ENCODE data around the gene MXRA7. TPM values are rescaled to one million over a fixed set of nuclear protein-coding genes. Genes with fewer than 3 reads are reported as not detected.

The MXRA7 gene
- total RNA-seq, 6 experiments from 2014 or later = 180 to 259 (median 192) TPM

DNA sequence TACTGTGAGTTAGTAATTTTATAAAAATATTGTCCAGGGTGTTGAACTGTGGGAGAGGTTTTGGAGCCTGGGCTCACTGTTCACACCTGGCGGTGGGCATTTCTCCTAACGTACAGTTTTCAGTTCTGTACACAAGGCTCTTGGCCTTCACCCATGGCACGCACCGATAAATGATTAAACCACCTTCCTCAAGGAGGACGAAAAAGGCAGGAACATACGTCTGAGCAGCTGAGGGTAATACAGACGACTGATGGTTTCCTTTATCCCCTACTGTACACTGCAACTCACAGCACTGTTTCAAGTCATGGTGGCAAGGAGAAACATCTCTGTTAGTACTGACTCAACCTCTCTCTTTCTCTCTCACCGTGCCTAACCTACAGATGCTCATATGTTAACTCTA lies 65.8 kb downstream of the MXRA7 start:
- H3K4me1 Mint-ChIP-seq (ENCODE audit: low read depth) = no peaks in the 10 kb centered on the region
- no peak overlapping the region for H3K27ac Mint-ChIP-seq

DNA sequence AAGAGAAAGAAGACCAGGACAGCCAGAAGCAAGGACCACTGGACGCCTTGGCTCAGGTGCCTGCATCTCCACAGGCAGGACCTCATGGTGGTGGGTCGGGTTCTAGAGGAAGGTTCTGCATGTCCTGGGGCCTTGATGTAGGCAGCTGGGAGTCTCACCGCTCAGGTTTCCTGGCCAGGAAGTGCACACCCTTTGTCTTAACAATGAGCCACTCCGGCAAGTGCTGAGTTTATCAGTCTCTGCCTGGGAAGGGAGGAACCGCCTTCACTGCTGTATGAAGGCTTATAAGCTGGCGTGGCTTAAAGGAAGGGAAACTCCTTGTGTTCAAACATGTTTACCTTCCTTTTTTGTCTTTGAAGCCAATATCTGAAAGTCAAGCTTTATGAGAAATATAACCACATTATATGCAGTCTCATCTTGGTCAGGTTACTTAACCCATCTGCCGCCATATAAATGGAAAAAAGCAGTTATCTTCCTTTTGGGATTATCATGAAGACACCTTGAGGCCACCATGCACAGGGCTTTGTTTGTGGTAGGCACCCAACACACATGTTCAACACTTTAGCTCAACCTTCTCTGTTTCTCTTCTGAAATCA lies 67.1 kb downstream of the MXRA7 start, which contains the start of gene ST6GALNAC1:
TSS of gene ST6GALNAC1 (minus strand) at position 205 of the 596 bp plus-strand sequence. CDS start at position 86, 119 bp downstream.
- no peak within 1 kb of the TSS for H3K4me3 Mint-ChIP-seq
- peaks cover 52% of the 10 kb centered on the region for H3K27me3 Mint-ChIP-seq (ENCODE audit: insufficient read depth)
- no peaks in the 10 kb centered on the region for H3K4me1 Mint-ChIP-seq (ENCODE audit: low read depth)
- H3K36me3 Mint-ChIP-seq (ENCODE audit: low read depth) = peaks cover 4% of the 10 kb centered on the region; the same call in 1 of the 2 replicates
- no peak within 1 kb of the TSS for H3K27ac Mint-ChIP-seq
- TF ChIP-seq, protein P1, sequence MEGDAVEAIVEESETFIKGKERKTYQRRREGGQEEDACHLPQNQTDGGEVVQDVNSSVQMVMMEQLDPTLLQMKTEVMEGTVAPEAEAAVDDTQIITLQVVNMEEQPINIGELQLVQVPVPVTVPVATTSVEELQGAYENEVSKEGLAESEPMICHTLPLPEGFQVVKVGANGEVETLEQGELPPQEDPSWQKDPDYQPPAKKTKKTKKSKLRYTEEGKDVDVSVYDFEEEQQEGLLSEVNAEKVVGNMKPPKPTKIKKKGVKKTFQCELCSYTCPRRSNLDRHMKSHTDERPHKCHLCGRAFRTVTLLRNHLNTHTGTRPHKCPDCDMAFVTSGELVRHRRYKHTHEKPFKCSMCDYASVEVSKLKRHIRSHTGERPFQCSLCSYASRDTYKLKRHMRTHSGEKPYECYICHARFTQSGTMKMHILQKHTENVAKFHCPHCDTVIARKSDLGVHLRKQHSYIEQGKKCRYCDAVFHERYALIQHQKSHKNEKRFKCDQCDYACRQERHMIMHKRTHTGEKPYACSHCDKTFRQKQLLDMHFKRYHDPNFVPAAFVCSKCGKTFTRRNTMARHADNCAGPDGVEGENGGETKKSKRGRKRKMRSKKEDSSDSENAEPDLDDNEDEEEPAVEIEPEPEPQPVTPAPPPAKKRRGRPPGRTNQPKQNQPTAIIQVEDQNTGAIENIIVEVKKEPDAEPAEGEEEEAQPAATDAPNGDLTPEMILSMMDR (IDR thresholded peaks at IDR 0.05) = no peak
- peaks cover 9% of the 10 kb centered on the region for H3K9me3 Mint-ChIP-seq
- DNase-seq = no peak

More for the DNA sequence above, 65.8 kb downstream of the MXRA7 start:
- Mint-ChIP-seq H3K9me3 (peaks cover 9% of the 10 kb centered on the region), H3K4me3 (no peak overlapping the region), H3K36me3 (ENCODE audit: low read depth) (peaks cover 4% of the 10 kb centered on the region; the same call in 1 of the 2 replicates), H3K27me3 (ENCODE audit: insufficient read depth) (peaks cover 52% of the 10 kb centered on the region)
- no peak for DNase-seq
- TF ChIP-seq, protein P1 (IDR thresholded peaks at IDR 0.05) = no peak

DNA sequence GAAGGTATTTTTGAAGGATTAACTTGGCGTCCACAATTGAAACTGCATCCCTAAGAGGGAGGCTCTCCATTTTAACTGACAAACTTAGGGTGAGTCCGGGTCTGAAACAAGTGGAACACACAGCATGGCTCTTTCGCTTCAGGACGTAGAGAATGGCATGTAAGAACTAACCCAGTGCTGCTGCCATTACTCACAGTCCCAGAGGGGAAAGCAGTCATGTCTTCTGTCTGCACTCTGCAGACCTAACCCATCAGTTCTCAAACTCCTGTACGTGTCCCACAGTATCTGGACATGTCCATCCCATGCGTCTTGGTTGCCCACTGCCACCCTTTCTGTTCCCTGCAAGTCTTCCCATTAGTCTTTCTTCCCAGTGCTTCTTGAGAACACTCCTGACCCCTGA lies 67.8 kb downstream of the MXRA7 start:
- Mint-ChIP-seq H3K9me3 (peaks cover 9% of the 10 kb centered on the region), H3K27me3 (ENCODE audit: insufficient read depth) (peaks cover 52% of the 10 kb centered on the region), H3K27ac (no peak overlapping the region), H3K4me3 (no peak overlapping the region), H3K36me3 (ENCODE audit: low read depth) (peaks cover 4% of the 10 kb centered on the region; the same call in 1 of the 2 replicates), H3K4me1 (ENCODE audit: low read depth) (no peaks in the 10 kb centered on the region)
- no peak for DNase-seq
- TF ChIP-seq, protein P1 (IDR thresholded peaks at IDR 0.05) = no peak

DNA sequence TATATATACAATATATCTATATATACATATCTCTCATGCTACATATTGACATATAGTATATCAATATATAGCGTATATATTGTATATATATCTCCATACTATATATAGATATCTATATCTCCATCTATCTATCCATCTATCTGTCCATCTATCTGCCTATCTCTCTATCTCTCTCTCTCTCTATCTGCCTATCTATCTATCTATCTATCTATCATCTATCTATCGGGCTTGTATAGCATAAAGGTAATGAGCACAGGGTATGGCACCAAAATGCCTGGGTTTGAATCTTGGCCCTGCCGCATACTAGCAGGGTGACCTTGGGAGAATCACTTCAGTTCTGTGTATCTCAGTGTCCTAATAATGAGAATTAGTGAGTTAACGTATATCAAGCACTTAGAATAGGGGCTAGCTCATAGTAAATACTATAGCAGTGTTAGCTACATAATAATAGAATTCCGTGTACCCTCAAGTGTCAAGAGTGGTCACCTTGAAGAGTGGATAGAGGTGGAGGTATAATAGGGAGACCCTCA lies 68.7 kb downstream of the MXRA7 start:
- no peak for DNase-seq
- TF ChIP-seq, protein P1 (IDR thresholded peaks at IDR 0.05) = no peak
- Mint-ChIP-seq H3K4me3 (no peak overlapping the region), H3K36me3 (ENCODE audit: low read depth) (peaks cover 4% of the 10 kb centered on the region; the same call in 1 of the 2 replicates), H3K27me3 (ENCODE audit: insufficient read depth) (peaks cover 50% of the 10 kb centered on the region), H3K4me1 (ENCODE audit: low read depth) (no peaks in the 10 kb centered on the region), H3K9me3 (peaks cover 9% of the 10 kb centered on the region), H3K27ac (no peak overlapping the region)

DNA sequence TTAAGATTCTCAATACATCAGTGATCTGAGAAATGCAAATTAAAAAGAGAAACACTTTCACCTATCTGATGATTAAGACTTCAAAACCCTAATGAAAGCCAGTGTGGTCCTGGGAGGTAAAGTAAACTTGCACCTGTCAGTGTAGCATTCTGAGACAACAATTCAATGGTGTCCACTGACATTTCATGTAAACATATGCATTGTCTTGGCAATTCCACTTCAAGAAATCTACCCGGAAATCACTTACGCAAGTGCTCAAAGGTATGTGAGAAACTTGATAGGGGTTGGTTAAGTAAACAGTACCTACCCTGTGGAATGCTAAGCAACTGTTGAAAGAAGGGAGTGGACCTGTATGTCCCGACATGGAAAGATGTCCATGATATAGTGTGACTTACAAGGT lies 69.3 kb downstream of the MXRA7 start:
- no peak overlapping the region for H3K27ac Mint-ChIP-seq
- H3K4me3 Mint-ChIP-seq = no peak overlapping the region
- H3K27me3 Mint-ChIP-seq (ENCODE audit: insufficient read depth) = peaks cover 48% of the 10 kb centered on the region
- DNase-seq = no peak
- peaks cover 6% of the 10 kb centered on the region for H3K9me3 Mint-ChIP-seq
- TF ChIP-seq, protein P1 (IDR thresholded peaks at IDR 0.05) = no peak
- H3K4me1 Mint-ChIP-seq (ENCODE audit: low read depth) = no peaks in the 10 kb centered on the region
- H3K36me3 Mint-ChIP-seq (ENCODE audit: low read depth) = peaks cover 1% of the 10 kb centered on the region; the same call in 1 of the 2 replicates
